Esophagus muscularis mucosa (tissue), 4 donors: Measurements from ENCODE around the gene BRAT1. TPM values are rescaled to one million over a fixed set of nuclear protein-coding genes. Genes with fewer than 3 reads are reported as not detected.

Source experiments
- DNase-seq: peaks from one replicate; pipeline ENCODE4 v3.0.0-alpha.2; 2017; ENCODE audit errors: extremely low spot score
- H3K27ac ChIP-seq, 4 donors: fragments of 200-600 bp; sonication (generic); replicated peaks in 1 of 4; 1 replicate in 3 of 4; 2 replicates in 1 of 4; pipeline ENCODE4 v1.5.1; 2016 to 2019; ENCODE audit warnings: mild to moderate bottlenecking in 1 of 4
- H3K27me3 ChIP-seq, 4 donors: fragments of 200-600 bp; sonication (generic); one replicate each; pipeline versions ENCODE4 v1.5.1 to v1.6.0; 2016 to 2019
- H3K36me3 ChIP-seq, 4 donors: fragments of 200-600 bp; sonication (generic); one replicate each; pipeline ENCODE4 v1.5.1; 2016 to 2019
- H3K4me1 ChIP-seq, 4 donors: fragments of 200-600 bp; sonication (generic); one replicate each; pipeline ENCODE4 v1.5.1; 2016 to 2019
- H3K4me3 ChIP-seq, 4 donors: fragments of 200-600 bp; sonication (generic); 1 replicate in 2 of 4; 2 replicates in 2 of 4; pipeline ENCODE4 v1.5.1; 2016 to 2019; ENCODE audit warnings: mild to moderate bottlenecking in 4 of 4, moderate library complexity in 1 of 4
- H3K9me3 ChIP-seq, 4 donors: fragments of 200-600 bp; sonication (generic); 1 replicate in 3 of 4; 2 replicates in 1 of 4; pipeline ENCODE4 v1.5.1; 2016 to 2019
- EP300 ChIP-seq: sonication (generic); formaldehyde crosslinking; IDR thresholded peaks from one replicate; pipeline ENCODE4 v1.6.1; 2017; ENCODE audit warnings: antibody characterized with exemption
- POLR2A ChIP-seq: fragments of 450-650 bp; IDR thresholded peaks from one replicate; pipeline ENCODE4 v1.6.1; 2017; ENCODE audit warnings: antibody characterized with exemption, moderate library complexity, mild to moderate bottlenecking, low read depth
- POLR2AphosphoS5 ChIP-seq, 2 donors: sonication (generic); formaldehyde crosslinking; IDR thresholded peaks; one replicate each; pipeline ENCODE4 v1.6.1; 2017; ENCODE audit warnings: antibody characterized with exemption in 2 of 2
- WGBS: methylation state at CpG from one replicate; pipeline ENCODE4 v1.1.5; 2018; 5-methylcytosine and 5-hydroxymethylcytosine counted together
- intact Hi-C: fragments of 100-400 bp; cut with DNase I; formaldehyde crosslinking; loops from one replicate; pipeline ENCODE4 v1.15.1; 2023
- total RNA-seq, 4 donors: library from RNA; depleted of rRNA; stranded (reverse); fragments of >200 nt; gene quantifications; one replicate each; pipeline versions ENCODE4 v1.1.0 to v1.2.1, GENCODE V29; 2016
- TF ChIP-seq, protein P1 (sequence below), 3 experiments: fragments of 200-600 bp in 2 of 3; fragments of 450-650 bp in 1 of 3; sonication (generic) in 2 of 3; IDR thresholded peaks; one replicate each; pipeline ENCODE4 v1.5.1; 2017 to 2019; ENCODE audit warnings: antibody characterized with exemption in 3 of 3, mild to moderate bottlenecking in 2 of 3, moderate library complexity in 1 of 3

BRAT1 gene
- total RNA-seq, 4 donors from 2014 or later: 22.0 to 43.8 (median 32.7) TPM

DNA sequence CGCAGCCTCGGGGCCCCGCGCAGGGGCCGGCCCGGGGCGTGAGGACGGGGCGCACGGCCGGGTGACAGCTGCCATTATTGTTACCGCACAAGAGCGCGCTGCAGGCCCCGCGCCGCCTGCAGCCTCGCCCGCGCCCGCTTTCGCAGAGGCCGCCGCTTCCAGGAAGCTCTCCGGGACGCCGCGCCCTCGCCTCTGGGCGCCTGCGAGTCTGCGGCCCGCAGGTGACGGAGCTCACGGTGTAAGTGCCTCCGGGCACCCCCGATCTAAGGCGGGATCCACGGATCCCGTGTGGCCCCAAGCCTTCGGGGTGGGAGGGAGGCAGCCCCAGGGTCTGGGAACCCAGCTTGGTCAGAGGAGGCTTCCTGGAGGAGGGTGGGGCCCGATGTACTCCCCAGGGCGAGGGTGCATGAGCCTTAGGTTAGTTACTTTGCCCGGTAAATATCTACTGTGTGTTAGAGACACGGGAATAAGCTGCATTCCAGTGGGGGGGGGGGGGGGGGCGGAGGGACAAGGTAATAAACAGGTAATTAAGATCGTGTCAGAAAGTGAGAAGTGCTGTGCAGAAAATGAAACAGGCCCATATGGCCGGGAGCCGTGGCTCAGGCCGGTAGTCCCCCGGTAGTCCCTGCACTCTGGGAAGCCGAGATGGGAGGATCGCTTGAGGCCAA, 4.1 kb upstream of the BRAT1 start:
- DNase-seq: no peak
- 9% methylated on average over 47 of the region's 53 CpGs for WGBS
- H3K27me3 ChIP-seq: no peaks in the 10 kb centered on the region
- no peak for TF ChIP-seq POLR2AphosphoS5 (IDR thresholded peaks at IDR 0.05)
- no peak for TF ChIP-seq EP300
- TF ChIP-seq, protein P1, sequence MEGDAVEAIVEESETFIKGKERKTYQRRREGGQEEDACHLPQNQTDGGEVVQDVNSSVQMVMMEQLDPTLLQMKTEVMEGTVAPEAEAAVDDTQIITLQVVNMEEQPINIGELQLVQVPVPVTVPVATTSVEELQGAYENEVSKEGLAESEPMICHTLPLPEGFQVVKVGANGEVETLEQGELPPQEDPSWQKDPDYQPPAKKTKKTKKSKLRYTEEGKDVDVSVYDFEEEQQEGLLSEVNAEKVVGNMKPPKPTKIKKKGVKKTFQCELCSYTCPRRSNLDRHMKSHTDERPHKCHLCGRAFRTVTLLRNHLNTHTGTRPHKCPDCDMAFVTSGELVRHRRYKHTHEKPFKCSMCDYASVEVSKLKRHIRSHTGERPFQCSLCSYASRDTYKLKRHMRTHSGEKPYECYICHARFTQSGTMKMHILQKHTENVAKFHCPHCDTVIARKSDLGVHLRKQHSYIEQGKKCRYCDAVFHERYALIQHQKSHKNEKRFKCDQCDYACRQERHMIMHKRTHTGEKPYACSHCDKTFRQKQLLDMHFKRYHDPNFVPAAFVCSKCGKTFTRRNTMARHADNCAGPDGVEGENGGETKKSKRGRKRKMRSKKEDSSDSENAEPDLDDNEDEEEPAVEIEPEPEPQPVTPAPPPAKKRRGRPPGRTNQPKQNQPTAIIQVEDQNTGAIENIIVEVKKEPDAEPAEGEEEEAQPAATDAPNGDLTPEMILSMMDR (IDR thresholded peaks at IDR 0.05): no peak
- no peak for TF ChIP-seq POLR2A
- peak overlapping the region; percentile 64 to 81 (median 69) for H3K27ac ChIP-seq
- H3K4me1 ChIP-seq: peaks cover 30 to 46% (median 44%) of the 10 kb centered on the region in 4 donors
- no peaks in the 10 kb centered on the region for H3K9me3 ChIP-seq
- intact Hi-C loops: loop anchor here (5.0 kb wide), 1 partner anchor 83 kb away; no protein-coding TSS in a partner anchor
- peaks cover 0 to 3% (median 0%) of the 10 kb centered on the region in 4 donors for H3K36me3 ChIP-seq
- H3K4me3 ChIP-seq: peak overlapping the region; percentile 75 to 93 (median 84)

DNA sequence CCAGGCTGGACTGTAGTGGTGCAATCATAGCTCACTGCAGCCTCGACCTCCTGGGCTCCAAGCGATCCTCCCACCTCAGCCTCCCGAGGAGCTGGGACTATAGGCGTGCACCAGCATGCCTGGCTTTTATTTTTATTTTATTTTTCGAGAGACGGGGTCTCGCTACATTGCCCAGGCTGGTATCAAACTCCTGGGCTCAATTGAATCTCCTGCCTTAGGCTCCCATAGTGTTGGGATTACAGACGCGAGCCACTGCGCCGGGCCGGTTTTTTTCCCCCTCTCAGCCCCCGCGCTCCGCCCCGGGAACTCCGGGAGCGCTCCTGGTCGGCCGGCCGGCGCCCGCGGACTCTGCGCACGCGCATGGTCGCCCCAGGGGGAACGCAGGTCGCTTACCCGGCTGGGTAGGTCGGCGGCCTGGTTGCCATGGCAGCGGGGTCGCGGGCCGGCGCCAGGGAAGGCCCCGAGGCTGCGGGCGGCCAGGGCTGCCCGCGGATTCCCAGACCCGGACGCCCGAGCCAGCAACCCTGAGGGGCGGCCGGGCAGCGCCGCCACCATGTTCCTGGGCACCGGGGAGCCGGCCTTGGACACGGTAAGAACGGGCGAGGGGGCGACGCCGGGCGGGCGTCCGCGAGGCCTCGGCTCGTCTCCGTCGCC, 3.4 kb upstream of the BRAT1 start, which contains the start of gene IQCE:
Gene IQCE (plus strand): TSS at position 351 of the 654 bp plus-strand sequence. CDS start 203 bp downstream, at position 554.
- H3K4me1 ChIP-seq: peaks cover 36 to 52% (median 51%) of the 10 kb centered on the region in 4 donors
- WGBS: 4% methylated on average over 10 of the region's 66 CpGs
- no peaks in the 10 kb centered on the region for H3K27me3 ChIP-seq
- H3K27ac ChIP-seq: peak within 1 kb of the TSS; percentile 64 to 81 (median 69)
- peaks cover 0 to 3% (median 0%) of the 10 kb centered on the region in 4 donors for H3K36me3 ChIP-seq
- H3K9me3 ChIP-seq: no peaks in the 10 kb centered on the region
- intact Hi-C loops: loop anchor here (5.0 kb wide), 1 partner anchor 84 kb away; no protein-coding TSS in a partner anchor
- peak within 1 kb of the TSS; percentile 75 to 93 (median 84) for H3K4me3 ChIP-seq
- DNase-seq: peak; percentile 95
- TF ChIP-seq, protein P1 (IDR thresholded peaks at IDR 0.05): peak in 1 of 3 experiments; percentile 25
- TF ChIP-seq POLR2A (no peak), EP300 (no peak), POLR2AphosphoS5 (IDR thresholded peaks at IDR 0.05) (peak; percentile 25 to 91)

DNA sequence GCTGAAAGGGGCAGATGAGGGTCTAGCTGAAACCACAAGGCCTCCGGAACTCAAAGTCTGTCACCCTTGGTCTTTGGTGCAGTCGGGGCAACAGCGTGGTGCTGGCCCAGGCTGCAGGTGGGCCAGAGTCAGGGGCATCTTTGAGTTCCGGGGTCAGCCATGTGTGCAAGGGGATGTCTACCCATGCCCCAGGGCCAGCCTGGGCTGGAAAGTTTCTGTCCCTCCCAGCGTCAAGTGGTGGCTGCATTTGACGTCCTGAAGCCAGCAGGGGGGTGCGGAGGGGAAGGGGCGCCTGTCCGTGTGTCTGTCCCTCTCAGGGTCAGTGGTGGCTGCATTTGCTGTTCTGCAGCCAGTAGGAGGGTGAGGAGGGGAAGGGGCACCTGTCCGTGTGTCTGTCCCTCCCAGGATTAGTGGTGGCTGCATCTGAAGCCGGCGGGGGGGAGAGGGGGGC, 638 bp downstream of the BRAT1 start:
- no peaks in the 10 kb centered on the region for H3K27me3 ChIP-seq
- H3K4me1 ChIP-seq: peaks cover 35 to 53% (median 47%) of the 10 kb centered on the region in 4 donors
- peaks cover 0 to 24% (median 3%) of the 10 kb centered on the region in 4 donors for H3K36me3 ChIP-seq
- H3K27ac ChIP-seq: peak overlapping the region; percentile 90 to 99 (median 96)
- no peak for TF ChIP-seq POLR2A
- TF ChIP-seq, protein P1 (IDR thresholded peaks at IDR 0.05): no peak
- TF ChIP-seq POLR2AphosphoS5 (IDR thresholded peaks at IDR 0.05): no peak
- no peak for TF ChIP-seq EP300
- intact Hi-C loops: loop anchor here (5.0 kb wide), 1 partner anchor 88 kb away; no protein-coding TSS in a partner anchor
- no peaks in the 10 kb centered on the region for H3K9me3 ChIP-seq
- WGBS: 22% methylated on average over 3 of the region's 12 CpGs
- no peak for DNase-seq
- peak overlapping the region; percentile 64 to 86 (median 84) for H3K4me3 ChIP-seq

DNA sequence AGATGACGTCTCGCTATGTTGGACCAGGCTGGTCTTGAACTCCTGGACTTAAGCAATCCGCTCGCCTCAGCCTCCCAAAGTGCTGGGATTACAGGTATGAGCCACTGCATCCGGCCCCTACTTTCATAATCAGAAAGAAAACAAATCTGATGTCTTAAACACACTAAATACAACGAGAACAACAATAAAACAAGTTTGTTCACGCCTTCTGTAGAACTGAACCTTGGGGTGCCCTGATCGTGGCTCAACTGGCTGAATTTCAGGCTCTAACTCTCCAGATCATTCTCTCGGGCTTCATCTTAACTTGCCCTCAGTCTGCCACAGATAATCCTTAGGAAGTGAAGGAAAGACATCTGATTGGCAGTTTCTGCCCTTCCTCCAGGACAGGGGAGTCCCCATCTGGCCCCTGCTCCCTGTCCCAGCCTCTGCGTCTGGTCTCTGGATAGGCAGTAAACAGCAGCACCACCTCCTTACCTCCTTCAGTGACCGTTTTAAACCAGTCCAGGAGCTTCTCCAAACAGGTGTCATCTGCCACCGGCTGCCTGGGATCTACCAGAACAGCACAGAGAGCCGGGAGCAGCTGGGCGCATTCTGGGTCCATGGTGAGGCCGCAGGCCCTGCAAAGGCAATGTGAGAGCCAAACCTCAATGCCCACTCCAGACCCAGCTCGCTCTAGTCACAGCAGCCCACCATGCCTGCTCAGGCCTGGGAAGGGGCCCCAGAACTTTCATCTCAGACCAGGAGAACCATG, 1.3 kb downstream of the BRAT1 start:
- no peak overlapping the region for H3K27ac ChIP-seq
- no peaks in the 10 kb centered on the region for H3K9me3 ChIP-seq
- peaks cover 34 to 48% (median 42%) of the 10 kb centered on the region in 4 donors for H3K4me1 ChIP-seq
- H3K4me3 ChIP-seq: peak overlapping the region; percentile 64 to 86 (median 84)
- no peak for TF ChIP-seq POLR2A
- TF ChIP-seq, protein P1 (IDR thresholded peaks at IDR 0.05): no peak
- no peak for TF ChIP-seq POLR2AphosphoS5 (IDR thresholded peaks at IDR 0.05)
- no peak for TF ChIP-seq EP300
- DNase-seq: no peak
- H3K36me3 ChIP-seq: peaks cover 0 to 30% (median 8%) of the 10 kb centered on the region in 4 donors
- no peaks in the 10 kb centered on the region for H3K27me3 ChIP-seq
- intact Hi-C loops: no loop called here
- 85% methylated on average over 11 of the region's 16 CpGs for WGBS
